ENCODE results near the gene THYN1.

DNA sequence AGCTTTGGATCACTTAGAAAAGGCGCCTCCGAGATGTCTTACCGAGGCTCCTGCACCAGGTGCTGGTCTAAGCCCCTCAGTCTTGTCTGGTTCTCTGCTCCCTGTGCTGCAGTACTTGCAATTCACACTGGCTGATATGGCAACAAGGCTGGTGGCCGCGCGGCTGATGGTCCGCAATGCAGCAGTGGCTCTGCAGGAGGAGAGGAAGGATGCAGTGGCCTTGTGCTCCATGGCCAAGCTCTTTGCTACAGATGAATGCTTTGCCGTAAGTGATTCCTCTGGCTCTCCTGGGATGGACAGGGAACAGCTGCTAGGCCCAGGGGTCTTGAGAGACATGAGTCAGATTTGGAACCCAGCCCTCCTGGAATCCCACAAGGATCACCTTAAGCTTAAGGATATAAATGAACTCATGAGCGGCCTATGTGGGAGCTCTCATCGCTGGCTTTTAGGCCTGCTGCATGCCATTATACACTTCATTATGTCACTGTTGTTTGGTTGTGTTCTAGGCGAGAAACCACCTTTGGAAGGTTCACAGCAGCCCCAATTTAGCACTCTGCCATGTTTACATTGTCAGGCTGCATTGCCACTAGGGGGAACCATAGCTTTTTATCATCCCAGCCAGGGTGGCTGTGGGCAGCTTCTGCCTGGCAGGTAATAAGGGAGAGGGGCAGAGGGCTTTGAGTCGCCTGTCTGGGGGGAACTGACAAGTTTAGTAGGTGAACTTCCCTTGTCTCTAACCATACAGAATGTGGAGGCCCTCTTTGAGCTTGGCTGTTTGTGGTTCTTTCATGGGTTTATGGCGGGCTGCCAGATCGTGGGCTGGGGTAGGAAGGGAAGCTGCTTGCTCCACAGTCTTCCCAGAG, 8.7 kb upstream of the THYN1 start:
- TF ChIP-seq EZH2phosphoT487 (conservative IDR thresholded peaks at IDR 0.05; ENCODE audit: low read length): no peak
- TF ChIP-seq, protein P1, sequence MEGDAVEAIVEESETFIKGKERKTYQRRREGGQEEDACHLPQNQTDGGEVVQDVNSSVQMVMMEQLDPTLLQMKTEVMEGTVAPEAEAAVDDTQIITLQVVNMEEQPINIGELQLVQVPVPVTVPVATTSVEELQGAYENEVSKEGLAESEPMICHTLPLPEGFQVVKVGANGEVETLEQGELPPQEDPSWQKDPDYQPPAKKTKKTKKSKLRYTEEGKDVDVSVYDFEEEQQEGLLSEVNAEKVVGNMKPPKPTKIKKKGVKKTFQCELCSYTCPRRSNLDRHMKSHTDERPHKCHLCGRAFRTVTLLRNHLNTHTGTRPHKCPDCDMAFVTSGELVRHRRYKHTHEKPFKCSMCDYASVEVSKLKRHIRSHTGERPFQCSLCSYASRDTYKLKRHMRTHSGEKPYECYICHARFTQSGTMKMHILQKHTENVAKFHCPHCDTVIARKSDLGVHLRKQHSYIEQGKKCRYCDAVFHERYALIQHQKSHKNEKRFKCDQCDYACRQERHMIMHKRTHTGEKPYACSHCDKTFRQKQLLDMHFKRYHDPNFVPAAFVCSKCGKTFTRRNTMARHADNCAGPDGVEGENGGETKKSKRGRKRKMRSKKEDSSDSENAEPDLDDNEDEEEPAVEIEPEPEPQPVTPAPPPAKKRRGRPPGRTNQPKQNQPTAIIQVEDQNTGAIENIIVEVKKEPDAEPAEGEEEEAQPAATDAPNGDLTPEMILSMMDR (IDR thresholded peaks at IDR 0.05; ENCODE audit: insufficient read depth, low read length, poor library complexity, severe bottlenecking): no peak

All from SU-DHL-6 (cell line).